Osteocyte (in vitro differentiated cells): Measurements from ENCODE around the gene PIEZO1. TPM values are rescaled to one million over a fixed set of nuclear protein-coding genes. Genes with fewer than 3 reads are reported as not detected.

Experiments used
- DNase-seq: peaks from one replicate; pipeline ENCODE4 v3.0.0; 2021; ENCODE audit warnings: mixed read lengths; ENCODE audit not compliant: unreplicated experiment; ENCODE audit errors: extremely low spot score
- H3K27ac Mint-ChIP-seq: one replicate; pipeline ENCODE4 v1.8.0; 2021; ENCODE audit warnings: mild to moderate bottlenecking, mixed read lengths; ENCODE audit not compliant: unreplicated experiment
- H3K27me3 Mint-ChIP-seq: one replicate; pipeline ENCODE4 v1.8.0; 2021; ENCODE audit warnings: mixed read lengths; ENCODE audit not compliant: unreplicated experiment
- H3K36me3 Mint-ChIP-seq: one replicate; pipeline ENCODE4 v1.8.0; 2021; ENCODE audit warnings: mixed read lengths; ENCODE audit not compliant: unreplicated experiment
- H3K4me1 Mint-ChIP-seq: one replicate; pipeline ENCODE4 v1.8.0; 2021; ENCODE audit warnings: mixed read lengths; ENCODE audit not compliant: unreplicated experiment
- H3K4me3 Mint-ChIP-seq: one replicate; pipeline ENCODE4 v1.8.0; 2021; ENCODE audit warnings: mild to moderate bottlenecking, moderate library complexity, mixed read lengths; ENCODE audit not compliant: unreplicated experiment
- H3K9me3 Mint-ChIP-seq: one replicate; pipeline ENCODE4 v1.8.0; 2021; ENCODE audit warnings: mixed read lengths; ENCODE audit not compliant: unreplicated experiment
- CTCF ChIP-seq: fragments of 200-600 bp; sonication (generic); IDR thresholded peaks from 2 replicates; pipeline ENCODE4 v1.5.0; 2021; ENCODE audit warnings: antibody characterized with exemption, mild to moderate bottlenecking, moderate library complexity
- total RNA-seq: library from RNA; stranded (reverse); gene quantifications from 2 replicates; pipeline ENCODE4 v1.2.1, GENCODE V29; 2021

Gene PIEZO1
- total RNA-seq, 1 donor from 2014 or later = 165 TPM

- no peaks in the 10 kb centered on the region for H3K27me3 Mint-ChIP-seq
- H3K4me3 Mint-ChIP-seq = peak overlapping the region; percentile 6
- peaks cover 2% of the 10 kb centered on the region for H3K36me3 Mint-ChIP-seq
- no peak for TF ChIP-seq CTCF
- peak overlapping the region; percentile 67 for H3K27ac Mint-ChIP-seq
- DNase-seq = no peak
- H3K4me1 Mint-ChIP-seq = peaks cover 86% of the 10 kb centered on the region
- no peaks in the 10 kb centered on the region for H3K9me3 Mint-ChIP-seq
These were observed 15.2 kb downstream of the PIEZO1 start for GRCh38 chr16:88769617-88770460.

DNA sequence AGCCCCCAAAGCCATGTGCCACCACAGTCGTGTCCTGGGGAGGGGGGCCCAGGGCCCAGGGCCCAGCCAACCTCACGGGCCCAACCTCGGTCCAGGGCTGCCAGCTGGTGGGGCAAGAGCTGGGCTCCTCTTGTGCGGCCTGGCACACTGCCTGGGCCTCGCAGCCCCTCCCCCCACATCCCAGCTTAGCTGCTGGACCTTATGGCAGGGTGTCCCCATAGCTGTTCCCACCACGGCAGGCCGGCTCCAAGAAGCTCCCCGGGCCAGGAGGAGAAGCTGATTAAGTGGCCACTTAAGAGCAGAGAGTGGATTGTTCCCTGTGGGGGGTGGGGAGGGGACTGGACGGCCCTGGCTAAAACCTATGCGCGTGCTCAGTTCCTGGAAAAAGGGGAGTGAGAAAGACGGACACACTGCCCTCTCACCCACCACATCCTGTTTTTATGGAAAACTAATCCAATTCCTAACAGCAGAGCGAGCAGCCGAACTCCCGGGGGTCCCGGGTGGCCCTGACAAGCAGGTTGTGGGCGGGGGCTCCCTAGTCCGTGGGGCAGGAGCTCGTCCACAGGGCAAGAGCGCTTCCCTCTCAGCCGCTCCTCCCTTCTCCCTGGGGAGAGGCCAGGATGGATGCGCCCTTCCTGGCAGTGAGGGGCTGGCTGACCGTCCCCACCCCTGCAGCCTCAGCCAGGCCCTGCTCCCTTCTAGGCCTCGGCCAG is 16.8 kb downstream of the PIEZO1 start:
- TF ChIP-seq CTCF = no peak
- Mint-ChIP-seq H3K9me3 (no peaks in the 10 kb centered on the region), H3K27me3 (no peaks in the 10 kb centered on the region), H3K36me3 (peaks cover 2% of the 10 kb centered on the region), H3K4me3 (peak overlapping the region; percentile 42), H3K27ac (peak overlapping the region; percentile 67), H3K4me1 (peaks cover 78% of the 10 kb centered on the region)
- peak; percentile 89 for DNase-seq

- H3K9me3 Mint-ChIP-seq = no peaks in the 10 kb centered on the region
- no peaks in the 10 kb centered on the region for H3K27me3 Mint-ChIP-seq
- peaks cover 2% of the 10 kb centered on the region for H3K36me3 Mint-ChIP-seq
- TF ChIP-seq CTCF = no peak
- DNase-seq = no peak
- peak overlapping the region; percentile 42 for H3K4me3 Mint-ChIP-seq
- peak overlapping the region; percentile 67 for H3K27ac Mint-ChIP-seq
- peaks cover 72% of the 10 kb centered on the region for H3K4me1 Mint-ChIP-seq
These were observed 17.4 kb downstream of the PIEZO1 start for GRCh38 chr16:88767546-88768070.

- H3K36me3 Mint-ChIP-seq = peaks cover 2% of the 10 kb centered on the region
- TF ChIP-seq CTCF = no peak
- no peaks in the 10 kb centered on the region for H3K27me3 Mint-ChIP-seq
- no peaks in the 10 kb centered on the region for H3K9me3 Mint-ChIP-seq
- DNase-seq = no peak
- H3K4me3 Mint-ChIP-seq = no peak overlapping the region
- H3K4me1 Mint-ChIP-seq = peaks cover 66% of the 10 kb centered on the region
- H3K27ac Mint-ChIP-seq = peak overlapping the region; percentile 67
These were observed 18.0 kb downstream of the PIEZO1 start for GRCh38 chr16:88766975-88767374.

- no peak for DNase-seq
- peaks cover 2% of the 10 kb centered on the region for H3K36me3 Mint-ChIP-seq
- no peaks in the 10 kb centered on the region for H3K9me3 Mint-ChIP-seq
- peaks cover 60% of the 10 kb centered on the region for H3K4me1 Mint-ChIP-seq
- peak overlapping the region; percentile 23 for H3K27ac Mint-ChIP-seq
- H3K27me3 Mint-ChIP-seq = no peaks in the 10 kb centered on the region
- no peak overlapping the region for H3K4me3 Mint-ChIP-seq
- no peak for TF ChIP-seq CTCF
These were observed 20.1 kb downstream of the PIEZO1 start for GRCh38 chr16:88764913-88765349.
